Lower leg skin (tissue), 3 donors: ENCODE measurements around the gene ORC6.

Experiments
- POLR2A ChIP-seq, 2 donors: fragments of 450-650 bp; IDR thresholded peaks; one replicate each; pipeline ENCODE4 v1.6.1; 2016 to 2017; ENCODE audit warnings: antibody characterized with exemption in 2 of 2, mild to moderate bottlenecking in 1 of 2, moderate library complexity in 1 of 2
- TF ChIP-seq, protein P1 (sequence below), 3 donors: fragments of 450-650 bp; IDR thresholded peaks; one replicate each; pipeline ENCODE4 v1.5.1; 2016; ENCODE audit warnings: antibody characterized with exemption in 3 of 3, mild to moderate bottlenecking in 3 of 3, moderate library complexity in 2 of 3

- TF ChIP-seq, protein P1, sequence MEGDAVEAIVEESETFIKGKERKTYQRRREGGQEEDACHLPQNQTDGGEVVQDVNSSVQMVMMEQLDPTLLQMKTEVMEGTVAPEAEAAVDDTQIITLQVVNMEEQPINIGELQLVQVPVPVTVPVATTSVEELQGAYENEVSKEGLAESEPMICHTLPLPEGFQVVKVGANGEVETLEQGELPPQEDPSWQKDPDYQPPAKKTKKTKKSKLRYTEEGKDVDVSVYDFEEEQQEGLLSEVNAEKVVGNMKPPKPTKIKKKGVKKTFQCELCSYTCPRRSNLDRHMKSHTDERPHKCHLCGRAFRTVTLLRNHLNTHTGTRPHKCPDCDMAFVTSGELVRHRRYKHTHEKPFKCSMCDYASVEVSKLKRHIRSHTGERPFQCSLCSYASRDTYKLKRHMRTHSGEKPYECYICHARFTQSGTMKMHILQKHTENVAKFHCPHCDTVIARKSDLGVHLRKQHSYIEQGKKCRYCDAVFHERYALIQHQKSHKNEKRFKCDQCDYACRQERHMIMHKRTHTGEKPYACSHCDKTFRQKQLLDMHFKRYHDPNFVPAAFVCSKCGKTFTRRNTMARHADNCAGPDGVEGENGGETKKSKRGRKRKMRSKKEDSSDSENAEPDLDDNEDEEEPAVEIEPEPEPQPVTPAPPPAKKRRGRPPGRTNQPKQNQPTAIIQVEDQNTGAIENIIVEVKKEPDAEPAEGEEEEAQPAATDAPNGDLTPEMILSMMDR (IDR thresholded peaks at IDR 0.05) = no peak
- TF ChIP-seq POLR2A (IDR thresholded peaks at IDR 0.05) = no peak
Measured at GRCh38 chr16:46731691-46732555, 42.5 kb downstream of the ORC6 start.
